NCI-H2196 treated with DMSO at 0.1 percent for 48 hours (cell line): ENCODE measurements around the gene WFS1.

ENCODE experiments used
- DNase-seq: peaks from one replicate; lab custom pipeline; 2025; ENCODE audit not compliant: unreplicated experiment; lab: John Stamatoyannopoulos, UW

WFS1 gene

GRCh38 chr4:6324461-6324998 lies 54.9 kb downstream of the WFS1 start:
- DNase-seq = no peak

- DNase-seq = no peak
These were observed 55.5 kb downstream of the WFS1 start for GRCh38 chr4:6324999-6325787.

GRCh38 chr4:6325788-6326290 lies 56.2 kb downstream of the WFS1 start:
- no peak for DNase-seq

GRCh38 chr4:6326312-6327060 lies 56.8 kb downstream of the WFS1 start:
- no peak for DNase-seq

GRCh38 chr4:6327220-6327917 lies 57.7 kb downstream of the WFS1 start:
- DNase-seq = peak; percentile 68

- DNase-seq = no peak
These were observed 58.9 kb downstream of the WFS1 start for GRCh38 chr4:6328526-6328925.

GRCh38 chr4:6329478-6330383 lies 60.1 kb downstream of the WFS1 start:
- no peak for DNase-seq

GRCh38 chr4:6330384-6330767 lies 60.7 kb downstream of the WFS1 start:
- no peak for DNase-seq

GRCh38 chr4:6331018-6331417 lies 61.4 kb downstream of the WFS1 start:
- DNase-seq = no peak

GRCh38 chr4:6331468-6331867 lies 61.8 kb downstream of the WFS1 start:
- no peak for DNase-seq

GRCh38 chr4:6332042-6332668 lies 62.5 kb downstream of the WFS1 start:
- DNase-seq = no peak

- DNase-seq = no peak
These were observed 63.0 kb downstream of the WFS1 start for GRCh38 chr4:6332669-6333050.

GRCh38 chr4:6333301-6334202 lies 63.9 kb downstream of the WFS1 start:
- no peak for DNase-seq

- no peak for DNase-seq
These were observed 64.7 kb downstream of the WFS1 start for GRCh38 chr4:6334203-6334887.

- no peak for DNase-seq
These were observed 65.5 kb downstream of the WFS1 start for GRCh38 chr4:6335040-6335590.

GRCh38 chr4:6336166-6336565 lies 66.5 kb downstream of the WFS1 start:
- no peak for DNase-seq

- no peak for DNase-seq
These were observed 67.8 kb downstream of the WFS1 start for GRCh38 chr4:6337331-6337935.
